GM12873 (cell line): Measurements from ENCODE around the gene ZNF488.

Experiments used
- TF ChIP-seq, protein P1 (sequence below): IDR thresholded peaks from 2 replicates; pipeline ENCODE4 v1.5.1; 2012; ENCODE audit warnings: low read depth, mild to moderate bottlenecking, moderate library complexity, low read length, control low read depth; ENCODE audit not compliant: insufficient read depth; ENCODE audit errors: missing control alignments

Gene ZNF488

DNA sequence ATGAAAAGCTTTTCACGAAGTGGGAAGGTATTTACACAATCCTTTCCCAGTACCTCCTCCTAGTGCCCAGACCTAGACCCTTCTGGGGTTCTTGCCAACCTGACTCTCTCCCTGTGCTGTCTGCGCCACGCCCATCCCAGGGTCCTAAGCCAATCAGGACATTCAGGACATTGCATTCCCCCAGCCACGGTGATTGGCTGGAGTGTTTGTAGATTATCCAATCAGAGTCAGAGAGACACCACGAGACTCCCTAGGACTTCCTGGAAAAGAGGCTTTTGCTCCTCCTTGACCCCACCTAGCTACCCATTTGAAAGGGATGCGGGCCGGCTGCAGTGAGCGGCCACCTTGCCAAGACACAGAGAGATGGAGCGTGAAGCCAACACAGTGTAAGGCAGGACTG lies 65.4 kb downstream of the ZNF488 start:
- TF ChIP-seq, protein P1, sequence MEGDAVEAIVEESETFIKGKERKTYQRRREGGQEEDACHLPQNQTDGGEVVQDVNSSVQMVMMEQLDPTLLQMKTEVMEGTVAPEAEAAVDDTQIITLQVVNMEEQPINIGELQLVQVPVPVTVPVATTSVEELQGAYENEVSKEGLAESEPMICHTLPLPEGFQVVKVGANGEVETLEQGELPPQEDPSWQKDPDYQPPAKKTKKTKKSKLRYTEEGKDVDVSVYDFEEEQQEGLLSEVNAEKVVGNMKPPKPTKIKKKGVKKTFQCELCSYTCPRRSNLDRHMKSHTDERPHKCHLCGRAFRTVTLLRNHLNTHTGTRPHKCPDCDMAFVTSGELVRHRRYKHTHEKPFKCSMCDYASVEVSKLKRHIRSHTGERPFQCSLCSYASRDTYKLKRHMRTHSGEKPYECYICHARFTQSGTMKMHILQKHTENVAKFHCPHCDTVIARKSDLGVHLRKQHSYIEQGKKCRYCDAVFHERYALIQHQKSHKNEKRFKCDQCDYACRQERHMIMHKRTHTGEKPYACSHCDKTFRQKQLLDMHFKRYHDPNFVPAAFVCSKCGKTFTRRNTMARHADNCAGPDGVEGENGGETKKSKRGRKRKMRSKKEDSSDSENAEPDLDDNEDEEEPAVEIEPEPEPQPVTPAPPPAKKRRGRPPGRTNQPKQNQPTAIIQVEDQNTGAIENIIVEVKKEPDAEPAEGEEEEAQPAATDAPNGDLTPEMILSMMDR = no peak

DNA sequence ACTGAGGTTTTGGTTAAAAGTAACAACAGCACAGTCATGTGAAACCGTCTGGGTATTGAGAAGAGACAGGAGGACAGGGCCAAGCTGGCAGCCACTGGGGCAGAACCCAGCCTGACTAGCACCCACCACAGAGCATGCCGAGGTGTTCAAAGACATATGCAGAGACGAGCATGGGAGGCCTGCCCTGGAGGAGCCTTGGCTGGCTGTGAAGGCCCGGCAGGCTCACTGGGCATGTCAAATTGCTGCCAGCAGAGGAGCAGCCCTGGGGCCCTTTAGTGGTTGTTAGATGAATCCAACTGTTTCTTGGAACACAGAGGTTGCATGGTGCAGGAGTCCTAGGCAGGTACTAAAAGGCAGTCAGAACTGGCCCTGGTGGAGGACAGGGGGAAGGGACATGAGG lies 66.8 kb downstream of the ZNF488 start:
- TF ChIP-seq, protein P1 = no peak

DNA sequence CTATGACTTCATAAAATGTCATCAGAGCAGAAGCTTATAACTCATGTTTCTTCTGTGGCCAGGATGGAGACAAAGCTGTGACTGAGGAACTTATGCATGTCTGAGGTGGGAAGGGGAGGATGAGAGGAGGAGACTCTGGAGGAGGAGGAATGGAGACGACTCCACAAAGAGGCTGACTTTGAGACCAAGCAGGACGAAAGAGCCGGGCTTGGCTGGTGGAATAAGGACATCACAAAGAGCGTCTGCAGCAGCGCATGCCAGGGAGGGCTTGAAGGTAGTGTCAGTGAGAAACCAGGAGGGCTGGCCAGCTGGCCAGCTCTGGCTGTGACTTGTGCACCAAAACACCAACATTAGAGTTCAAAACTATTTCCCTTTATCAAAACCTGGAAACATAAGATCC lies 68.0 kb downstream of the ZNF488 start:
- TF ChIP-seq, protein P1 = no peak
